Measurements from ENCODE around the gene SH2D1B.

DNA sequence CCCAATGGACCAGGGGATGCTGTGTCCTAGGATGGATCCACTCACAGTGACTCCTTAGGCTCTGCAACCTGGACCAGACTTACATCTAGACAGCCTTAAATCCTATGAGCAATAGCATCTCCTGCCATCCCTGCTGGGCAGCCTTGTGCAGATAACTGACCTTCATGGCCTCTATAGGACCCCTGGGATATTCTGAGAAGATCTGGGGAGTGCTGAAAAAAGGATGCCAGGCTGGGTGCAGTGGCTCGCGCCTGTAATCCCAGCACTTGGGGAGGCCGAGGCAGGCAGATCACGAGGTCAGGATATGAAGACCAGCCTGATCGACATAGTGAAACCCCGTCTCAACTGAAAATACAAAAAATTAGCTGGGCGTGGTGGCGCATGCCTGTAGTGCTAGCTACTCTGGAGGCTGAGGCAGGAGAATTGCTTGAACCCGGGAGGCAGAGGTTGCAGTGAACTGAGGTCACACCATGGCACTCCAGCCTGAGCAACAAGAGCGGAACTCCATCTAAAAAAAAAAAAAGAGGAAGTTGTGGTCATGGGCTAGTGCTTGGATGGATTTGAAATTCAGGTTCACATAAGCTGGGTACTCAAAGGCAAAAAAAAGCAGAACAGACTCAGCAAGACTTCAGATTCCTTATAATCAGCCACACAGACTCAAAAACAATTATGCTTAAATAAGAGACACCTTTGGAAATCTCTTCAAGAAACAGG is 10.9 kb upstream of the SH2D1B start:
- TF ChIP-seq, protein P1, sequence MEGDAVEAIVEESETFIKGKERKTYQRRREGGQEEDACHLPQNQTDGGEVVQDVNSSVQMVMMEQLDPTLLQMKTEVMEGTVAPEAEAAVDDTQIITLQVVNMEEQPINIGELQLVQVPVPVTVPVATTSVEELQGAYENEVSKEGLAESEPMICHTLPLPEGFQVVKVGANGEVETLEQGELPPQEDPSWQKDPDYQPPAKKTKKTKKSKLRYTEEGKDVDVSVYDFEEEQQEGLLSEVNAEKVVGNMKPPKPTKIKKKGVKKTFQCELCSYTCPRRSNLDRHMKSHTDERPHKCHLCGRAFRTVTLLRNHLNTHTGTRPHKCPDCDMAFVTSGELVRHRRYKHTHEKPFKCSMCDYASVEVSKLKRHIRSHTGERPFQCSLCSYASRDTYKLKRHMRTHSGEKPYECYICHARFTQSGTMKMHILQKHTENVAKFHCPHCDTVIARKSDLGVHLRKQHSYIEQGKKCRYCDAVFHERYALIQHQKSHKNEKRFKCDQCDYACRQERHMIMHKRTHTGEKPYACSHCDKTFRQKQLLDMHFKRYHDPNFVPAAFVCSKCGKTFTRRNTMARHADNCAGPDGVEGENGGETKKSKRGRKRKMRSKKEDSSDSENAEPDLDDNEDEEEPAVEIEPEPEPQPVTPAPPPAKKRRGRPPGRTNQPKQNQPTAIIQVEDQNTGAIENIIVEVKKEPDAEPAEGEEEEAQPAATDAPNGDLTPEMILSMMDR (IDR thresholded peaks at IDR 0.05), result no peak
- no peak for TF ChIP-seq POLR2A (IDR thresholded peaks at IDR 0.05)
